ENCODE measurements around the gene CT55. TPM values are rescaled to one million over a fixed set of nuclear protein-coding genes. Genes with fewer than 3 reads are reported as not detected.
"Not testable (repeated sequence)": the region's sequence is repeated elsewhere in the genome, so short reads cannot be mapped to it uniquely, and the experiment has no call there.

CT55 gene
- total RNA-seq (not detected), polyA plus RNA-seq (ENCODE audit: insufficient read length in 6 of 6) (under 1 TPM in 5 of 6 donors, not detected in 1; 0.16 to 0.43 (median 0.23) TPM)
- long read RNA-seq, donor 1: 0 reads
- long read RNA-seq, donor 2: 0 reads
- long read RNA-seq, donor 3: 0 reads
- long read RNA-seq, donor 4: 0 reads
- long read RNA-seq, donor 5: 0 reads
- long read RNA-seq, donor 6: 0 reads
- long read RNA-seq, donor 7: 0 reads
- long read RNA-seq, donor 8: 0 reads
- long read RNA-seq, donor 9: 0 reads
- long read RNA-seq, donor 10: 0 reads
- long read RNA-seq, donor 11: 0 reads
- long read RNA-seq, donor 12: 0 reads

GRCh38 chrX:135170877-135171519 lies at the start of gene CT55:
TSS of gene CT55 (minus strand) at chrX:135171398. CDS start at chrX:135171171, 227 bp downstream.
- H3K36me3 ChIP-seq: no peaks in the 10 kb centered on the region
- intact Hi-C loops (cut with DNase I): no loop called here
- TF ChIP-seq CTCF (IDR thresholded peaks at IDR 0.05): no peak
- H3K9me3 ChIP-seq: no peaks in the 10 kb centered on the region
- no peak within 1 kb of the TSS for H3K4me3 ChIP-seq
- no peaks in the 10 kb centered on the region for H3K27me3 ChIP-seq
- H3K4me1 ChIP-seq: no peaks in the 10 kb centered on the region
- ATAC-seq: no peak
- peak in 1 of 4 donors; percentile 39 for DNase-seq
- no peak within 1 kb of the TSS for H3K27ac ChIP-seq

GRCh38 chrX:135213200-135213844 lies 42.1 kb upstream of the CT55 start:
- no peak for DNase-seq
- no peak for ATAC-seq
- H3K9me3 ChIP-seq: no peaks in the 10 kb centered on the region
- H3K36me3 ChIP-seq: no peaks in the 10 kb centered on the region
- no peak overlapping the region for H3K27ac ChIP-seq
- H3K4me1 ChIP-seq: no peaks in the 10 kb centered on the region
- no peak overlapping the region for H3K4me3 ChIP-seq
- no peak for TF ChIP-seq CTCF (IDR thresholded peaks at IDR 0.05)
- no peaks in the 10 kb centered on the region for H3K27me3 ChIP-seq
- intact Hi-C loops (cut with DNase I): no loop called here

- H3K9me3 ChIP-seq; H3K36me3 ChIP-seq; H3K4me3 ChIP-seq; H3K4me1 ChIP-seq; DNase-seq; ATAC-seq; intact Hi-C loops (cut with DNase I); H3K27me3 ChIP-seq; H3K27ac ChIP-seq: not testable (repeated sequence)
- TF ChIP-seq CTCF (IDR thresholded peaks at IDR 0.05): peak; percentile 32
Measured at GRCh38 chrX:135206427-135206826, 35.2 kb upstream of the CT55 start.

- DNase-seq (no peak), ATAC-seq (no peak)
- intact Hi-C loops (cut with DNase I): no loop called here
- TF ChIP-seq CTCF (IDR thresholded peaks at IDR 0.05): no peak
- Histone ChIP-seq H3K4me3 (no peak overlapping the region), H3K9me3 (no peaks in the 10 kb centered on the region), H3K27me3 (no peaks in the 10 kb centered on the region), H3K4me1 (no peaks in the 10 kb centered on the region), H3K27ac (no peak overlapping the region), H3K36me3 (no peaks in the 10 kb centered on the region)
Measured at GRCh38 chrX:135200297-135200696, 29.1 kb upstream of the CT55 start.

- intact Hi-C loops (cut with DNase I): no loop called here
- Histone ChIP-seq H3K27me3 (no peaks in the 10 kb centered on the region), H3K9me3 (no peaks in the 10 kb centered on the region), H3K4me3 (no peak overlapping the region), H3K4me1 (no peaks in the 10 kb centered on the region), H3K27ac (no peak overlapping the region), H3K36me3 (no peaks in the 10 kb centered on the region)
- TF ChIP-seq CTCF (IDR thresholded peaks at IDR 0.05): no peak
- no peak for DNase-seq
- no peak for ATAC-seq
Measured at GRCh38 chrX:135194684-135195083, 23.5 kb upstream of the CT55 start.
